Globus pallidus (tissue), 1 donor: ENCODE results near the gene TRABD2A.
A peak's percentile ranks its signal among the peaks of the same experiment; 100 is the strongest.

Experiments used
- DNase-seq: peaks from one replicate; pipeline ENCODE4 v3.0.0-alpha.2; 2015; ENCODE audit warnings: low spot score

Gene TRABD2A

GRCh38 chr2:84850471-84850870, 30.4 kb downstream of the TRABD2A start:
- DNase-seq = no peak

GRCh38 chr2:84849271-84849952, 31.5 kb downstream of the TRABD2A start:
- no peak for DNase-seq

- DNase-seq = no peak
Measured at GRCh38 chr2:84847326-84848050, 33.4 kb downstream of the TRABD2A start.

GRCh38 chr2:84846741-84847142, 34.1 kb downstream of the TRABD2A start:
- DNase-seq = no peak

- DNase-seq = no peak
Measured at GRCh38 chr2:84846041-84846663, 34.7 kb downstream of the TRABD2A start.

GRCh38 chr2:84844141-84844540, 36.7 kb downstream of the TRABD2A start:
- DNase-seq = no peak

GRCh38 chr2:84841577-84841976, 39.3 kb downstream of the TRABD2A start:
- DNase-seq = no peak

- DNase-seq = no peak
Measured at GRCh38 chr2:84840306-84840705, 40.6 kb downstream of the TRABD2A start.

GRCh38 chr2:84839851-84840250, 41.0 kb downstream of the TRABD2A start:
- DNase-seq = no peak

GRCh38 chr2:84838434-84839145, 42.3 kb downstream of the TRABD2A start:
- DNase-seq = no peak

- no peak for DNase-seq
Measured at GRCh38 chr2:84836215-84836614, 44.7 kb downstream of the TRABD2A start.

- DNase-seq = no peak
Measured at GRCh38 chr2:84833481-84834150, 47.3 kb downstream of the TRABD2A start.

GRCh38 chr2:84832772-84833461, 48.0 kb downstream of the TRABD2A start:
- peak; percentile 67 for DNase-seq

GRCh38 chr2:84830758-84831500, 50.0 kb downstream of the TRABD2A start:
- no peak for DNase-seq

GRCh38 chr2:84830095-84830494, 50.8 kb downstream of the TRABD2A start:
- peak; percentile 43 for DNase-seq

- no peak for DNase-seq
Measured at GRCh38 chr2:84829693-84830092, 51.2 kb downstream of the TRABD2A start.

- DNase-seq = no peak
Measured at GRCh38 chr2:84827978-84828575, 52.8 kb downstream of the TRABD2A start.

GRCh38 chr2:84823788-84824187, 57.1 kb downstream of the TRABD2A start:
- no peak for DNase-seq

GRCh38 chr2:84823229-84823628, 57.7 kb downstream of the TRABD2A start:
- DNase-seq = no peak

- DNase-seq = no peak
Measured at GRCh38 chr2:84821806-84822205, 59.1 kb downstream of the TRABD2A start.
